ENCODE measurements around the gene LHX5.
"Not testable (repeated sequence)": the region's sequence is repeated elsewhere in the genome, so short reads cannot be mapped to it uniquely, and the experiment has no call there.

The LHX5 gene

DNA sequence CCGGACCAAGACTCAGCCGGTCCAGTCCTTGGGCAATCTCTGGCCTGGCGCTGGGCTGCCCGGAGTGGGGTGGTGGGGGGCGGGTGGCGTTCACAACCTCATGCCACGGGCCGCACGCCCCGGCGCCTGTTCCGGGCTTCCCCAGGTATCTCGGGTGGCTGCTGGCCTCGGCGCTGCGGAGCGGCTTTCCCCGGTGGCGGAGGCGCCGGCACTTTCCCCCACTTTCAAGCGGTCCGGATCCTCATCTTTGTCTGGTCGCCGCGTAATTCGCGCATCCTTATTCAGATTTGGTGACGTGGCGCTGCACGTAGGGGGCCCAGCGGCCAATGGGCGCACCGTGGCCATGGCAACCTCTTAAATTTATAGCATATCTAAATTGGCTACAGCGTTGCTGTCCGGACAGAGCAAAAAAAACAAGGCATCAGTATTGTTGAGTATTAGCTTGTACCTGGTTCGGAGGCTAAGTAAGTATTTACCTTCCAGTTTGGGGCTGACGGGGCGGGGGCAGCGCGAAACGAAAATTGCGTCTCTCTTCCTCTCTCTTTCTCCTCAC is at the start of gene LHX5:
Gene LHX5 (minus strand): TSS at position 253 of the 553 bp plus-strand sequence. CDS start 373 bp downstream, outside the sequence.
- DNase-seq, result no peak

DNA sequence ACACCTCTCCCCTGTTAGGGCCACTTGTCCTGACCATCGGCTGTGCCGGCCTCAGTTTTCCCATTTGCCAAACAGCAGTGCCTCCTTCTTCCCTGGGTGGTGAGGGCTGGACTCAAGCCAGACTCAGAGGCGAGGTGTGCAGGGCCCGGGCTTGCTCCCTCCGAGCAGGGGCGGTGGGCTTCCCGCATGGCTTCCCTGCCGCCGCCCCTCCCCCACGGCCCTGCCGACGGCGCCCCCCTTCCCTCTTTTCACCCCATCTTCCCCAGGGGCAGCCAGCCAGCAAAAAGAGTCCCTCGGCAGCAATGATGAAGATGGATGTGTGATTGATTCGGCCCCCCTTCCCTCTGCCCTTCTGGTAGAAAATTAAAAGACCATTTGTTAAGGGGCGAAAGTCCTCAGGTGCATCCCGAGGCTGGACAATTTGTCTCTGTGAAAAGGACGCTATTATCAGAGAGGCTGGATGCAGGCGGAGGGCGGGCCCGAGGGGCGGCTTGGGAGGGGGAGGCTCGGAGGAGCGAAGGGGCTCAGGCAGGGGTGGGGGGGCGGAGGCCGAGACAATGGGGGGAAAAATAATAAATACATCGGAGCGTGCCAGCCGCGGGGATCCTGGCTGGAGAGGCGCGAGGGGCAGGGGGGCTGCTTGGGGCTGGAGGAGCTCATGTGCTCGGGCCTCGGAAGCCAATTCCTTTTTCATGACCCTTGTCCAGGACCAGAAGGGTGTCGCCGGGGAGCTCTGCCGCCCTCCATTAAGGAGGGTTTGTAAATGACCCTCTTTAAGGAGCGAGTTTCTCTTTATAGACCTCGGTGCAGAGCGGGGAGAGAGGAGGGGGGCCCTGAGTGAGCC is 48.0 kb upstream of the LHX5 start:
- no peak for DNase-seq

DNA sequence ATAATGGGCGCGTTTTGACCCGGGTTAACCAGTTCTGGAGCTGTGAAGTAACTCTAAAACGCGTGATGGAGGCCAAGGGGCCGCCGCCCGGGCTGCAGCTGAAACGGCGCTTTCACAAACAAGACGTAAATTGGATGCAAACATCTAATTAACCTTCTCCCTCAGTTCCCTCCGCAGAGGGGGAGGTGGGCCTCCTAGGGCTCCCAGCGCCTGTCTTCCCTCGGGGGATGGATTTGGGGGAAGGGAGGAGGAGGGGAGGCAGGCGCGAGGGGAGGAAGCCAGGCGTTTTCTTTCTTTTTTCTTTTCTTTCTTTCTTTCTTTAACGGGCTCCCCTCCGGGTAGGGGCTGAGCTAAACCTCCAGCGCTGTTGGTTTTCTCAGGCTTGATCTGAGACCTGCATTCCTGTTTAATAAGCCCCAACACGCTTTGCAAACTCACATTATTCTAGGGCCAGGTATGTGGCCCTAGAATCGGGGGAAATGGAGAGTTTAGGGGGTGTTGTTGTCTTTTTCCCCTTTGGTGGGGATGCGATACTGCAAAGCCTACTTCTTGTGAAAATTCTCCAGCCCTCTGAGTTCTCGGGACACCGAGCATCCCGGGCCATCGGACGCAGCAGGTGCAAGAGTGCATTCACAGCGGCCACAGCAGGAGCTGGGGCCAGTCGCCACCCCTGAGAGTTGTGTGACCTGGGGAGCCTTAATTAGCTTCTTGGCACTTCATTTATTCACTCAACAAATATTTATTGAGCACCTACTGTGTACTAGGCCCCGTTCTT is 43.6 kb upstream of the LHX5 start:
- no peak for DNase-seq

DNA sequence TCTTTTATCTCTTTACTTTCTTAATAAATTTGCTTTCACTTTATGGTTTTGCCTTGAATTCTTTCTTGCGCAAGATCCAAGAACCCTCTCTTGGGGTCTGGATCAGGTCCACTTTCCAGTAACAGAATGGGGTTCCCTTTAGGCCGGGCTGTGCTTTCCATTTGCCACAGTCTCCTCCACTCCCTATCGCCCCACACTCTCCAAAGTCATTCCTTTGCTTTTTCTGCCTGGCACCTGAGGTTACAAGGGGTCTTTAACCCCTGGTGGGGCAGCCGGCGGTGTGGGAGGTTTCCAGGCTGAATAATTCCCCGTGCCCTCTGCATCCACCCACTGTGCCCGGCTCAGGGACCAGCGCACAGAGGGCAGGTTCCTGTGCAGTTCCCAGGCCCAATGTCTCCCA is 42.9 kb upstream of the LHX5 start:
- no peak for DNase-seq

DNA sequence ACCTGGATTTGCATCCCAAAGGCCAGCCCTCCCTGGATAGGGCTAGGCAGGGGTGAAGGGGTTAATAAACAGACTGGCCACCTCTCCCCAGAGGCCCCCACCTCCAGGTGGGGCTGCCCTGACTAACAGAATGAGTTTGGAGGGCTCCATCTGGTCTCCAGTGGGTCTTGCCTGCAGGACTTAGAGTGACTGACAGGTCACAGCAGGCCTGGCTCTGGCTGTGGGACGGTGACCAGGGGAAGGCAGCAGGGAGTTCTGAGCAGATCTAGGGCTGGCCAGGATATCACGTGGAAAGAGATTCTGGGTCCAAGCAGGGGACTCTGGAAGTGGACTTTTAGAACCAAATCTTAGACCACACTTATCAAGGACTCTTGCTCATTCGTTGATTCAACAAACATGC is 40.9 kb upstream of the LHX5 start:
- no peak for DNase-seq

DNA sequence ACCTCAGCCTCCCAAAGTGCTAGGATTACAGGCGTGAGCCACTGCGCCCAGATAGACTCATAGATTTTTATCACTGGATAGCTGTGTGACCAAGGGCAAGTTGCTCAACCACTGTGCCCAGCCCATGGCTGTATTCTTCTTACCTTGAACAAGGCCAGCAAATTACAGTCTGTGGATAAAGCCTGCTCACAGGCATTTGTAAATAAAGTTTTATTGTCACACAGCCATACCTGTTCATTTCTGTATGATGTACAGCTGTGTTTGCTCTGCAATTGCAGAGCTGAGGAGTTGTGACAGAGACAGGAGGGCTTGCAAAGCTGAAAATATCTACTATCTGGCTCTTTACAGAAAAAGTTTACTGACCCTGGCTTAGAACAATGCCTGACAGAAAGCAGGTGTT is 35.2 kb upstream of the LHX5 start:
- DNase-seq, result no peak

DNA sequence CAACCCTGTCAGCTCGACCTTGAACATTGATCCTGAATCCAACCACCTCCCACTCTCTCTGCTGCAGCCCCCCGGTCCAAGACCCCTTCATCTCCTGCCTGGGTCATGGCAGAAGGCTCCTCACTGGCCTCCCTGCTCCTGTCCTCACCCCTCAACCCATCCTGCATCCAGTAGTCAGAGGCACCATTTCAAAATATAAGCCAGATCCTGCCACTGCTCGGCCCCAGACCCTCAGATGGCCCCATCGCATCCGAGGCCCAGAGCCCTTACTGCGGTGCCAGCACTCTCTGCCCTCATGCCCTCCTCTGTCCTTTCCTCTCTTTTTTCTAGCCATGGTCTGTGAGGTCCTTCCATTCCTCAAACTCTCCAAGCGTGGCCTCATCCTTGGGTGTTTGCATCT is 34.3 kb upstream of the LHX5 start:
- no peak for DNase-seq

DNA sequence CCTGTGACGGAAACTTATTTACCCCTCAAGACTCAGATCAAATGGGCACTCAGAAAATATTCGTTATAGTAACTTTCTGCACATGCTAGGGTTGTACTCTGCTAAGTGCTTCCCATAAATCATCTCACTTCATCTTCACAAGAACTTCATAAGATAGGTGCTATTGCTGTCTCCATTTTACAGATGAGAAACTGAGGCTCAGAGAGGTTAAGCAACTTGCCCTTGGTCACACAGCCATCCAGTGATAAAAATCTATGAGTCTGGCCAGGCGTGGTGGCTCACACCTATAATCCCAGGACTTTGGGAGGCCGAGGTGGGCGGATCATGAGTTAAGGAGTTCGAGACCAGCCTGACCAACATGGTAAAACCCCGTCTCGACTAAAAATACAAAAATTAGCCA is 33.2 kb upstream of the LHX5 start:
- DNase-seq, result no peak

DNA sequence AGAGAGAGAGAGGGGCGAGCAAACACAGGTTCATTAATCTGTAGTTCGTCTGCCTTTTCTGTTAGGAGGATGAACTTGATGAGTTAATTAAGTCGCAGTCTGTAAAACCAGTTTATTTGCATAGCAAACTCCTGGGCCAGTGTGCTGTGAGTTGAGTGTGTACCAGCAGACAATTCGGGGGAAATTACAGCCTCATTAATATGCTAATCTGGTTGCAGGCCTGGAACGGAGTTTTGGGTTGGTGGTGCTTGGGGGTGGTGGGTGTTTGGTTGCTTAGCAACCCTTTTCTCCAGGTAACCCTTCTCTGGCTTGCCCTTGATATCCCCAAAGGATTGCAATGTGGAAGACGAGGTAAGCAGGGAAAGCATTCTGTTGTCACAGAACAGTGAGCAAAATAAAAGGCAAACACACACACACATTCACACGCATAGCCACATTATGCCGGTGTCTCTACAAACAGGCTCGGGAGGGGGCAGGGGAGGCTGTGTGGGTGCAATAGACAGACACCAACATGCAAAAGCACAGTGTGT is 29.2 kb upstream of the LHX5 start:
- DNase-seq, result no peak

DNA sequence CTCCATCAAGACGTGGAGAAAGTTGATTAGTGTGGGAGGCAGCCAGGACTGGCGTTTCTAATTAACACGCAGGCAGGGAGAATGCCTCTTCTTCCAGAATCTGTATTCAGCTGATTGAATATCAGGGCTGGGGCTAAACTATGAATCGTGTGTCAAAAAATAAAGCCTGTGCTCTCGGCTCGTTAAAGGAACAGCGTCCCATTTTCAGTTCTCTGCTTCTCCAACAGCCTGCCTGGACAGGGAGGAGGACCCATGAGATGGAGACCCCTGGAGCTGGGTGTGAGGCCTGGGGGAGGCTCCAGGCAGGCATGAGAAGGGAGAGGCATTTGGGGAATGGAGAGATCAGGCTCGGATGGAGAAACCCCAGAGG is 28.6 kb upstream of the LHX5 start:
- no peak for DNase-seq

DNA sequence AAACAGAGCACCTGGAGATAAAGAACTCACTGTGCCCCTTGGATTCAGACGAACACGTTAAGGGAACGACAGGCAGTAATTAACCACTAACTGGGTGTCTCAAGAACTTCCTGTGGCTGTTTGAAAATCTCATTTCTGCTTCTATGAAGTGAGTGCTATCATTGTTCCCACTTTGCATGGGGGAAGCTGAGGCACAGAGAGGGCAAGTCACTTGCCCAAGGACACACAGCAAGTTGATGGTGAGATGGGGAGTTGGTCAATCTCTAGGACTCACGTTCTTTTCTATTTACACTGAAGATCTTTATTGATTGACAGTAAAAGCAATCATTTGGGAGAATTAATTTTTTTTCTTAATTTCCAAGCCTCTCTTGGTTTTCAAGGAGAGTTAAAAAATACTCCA is 26.8 kb upstream of the LHX5 start:
- no peak for DNase-seq

DNA sequence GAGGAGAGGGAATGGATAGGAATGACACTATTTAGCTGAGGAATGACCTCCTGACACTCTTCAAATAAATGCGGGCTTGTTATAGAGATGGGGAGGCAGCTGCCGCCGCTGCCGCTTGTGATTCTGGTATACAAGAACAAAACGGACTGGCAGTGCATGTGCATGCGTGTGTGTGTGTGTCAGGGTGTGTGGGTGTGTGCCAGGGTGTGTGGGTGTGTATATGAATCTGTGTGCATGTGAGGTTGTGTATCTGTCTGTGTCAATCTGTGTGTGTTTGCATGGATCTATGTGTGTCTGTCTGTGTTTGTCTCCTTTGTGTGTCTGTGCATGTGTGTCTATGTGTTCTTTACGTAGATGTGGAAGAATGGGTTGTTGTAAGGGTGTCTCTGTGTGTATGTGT is 26.0 kb upstream of the LHX5 start:
- DNase-seq, result no peak

DNA sequence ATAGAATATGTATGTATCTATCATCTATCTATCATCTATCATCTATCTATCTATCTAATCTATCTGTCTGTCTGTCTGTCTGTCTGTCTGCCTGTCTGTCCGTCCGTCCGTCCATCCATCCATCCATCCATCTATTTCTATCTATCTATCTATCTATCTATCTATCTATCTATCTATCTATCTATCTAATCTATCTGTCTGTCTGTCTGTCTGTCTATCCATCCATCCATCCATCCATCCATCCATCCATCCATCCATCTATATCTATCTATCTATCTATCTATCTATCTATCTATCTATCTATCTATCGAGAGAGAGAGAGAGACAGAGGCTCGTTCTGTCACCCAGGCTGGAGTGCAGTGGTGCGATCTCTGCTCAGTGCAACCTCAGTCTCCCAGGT is 24.3 kb upstream of the LHX5 start:
- DNase-seq, result not testable (repeated sequence)

DNA sequence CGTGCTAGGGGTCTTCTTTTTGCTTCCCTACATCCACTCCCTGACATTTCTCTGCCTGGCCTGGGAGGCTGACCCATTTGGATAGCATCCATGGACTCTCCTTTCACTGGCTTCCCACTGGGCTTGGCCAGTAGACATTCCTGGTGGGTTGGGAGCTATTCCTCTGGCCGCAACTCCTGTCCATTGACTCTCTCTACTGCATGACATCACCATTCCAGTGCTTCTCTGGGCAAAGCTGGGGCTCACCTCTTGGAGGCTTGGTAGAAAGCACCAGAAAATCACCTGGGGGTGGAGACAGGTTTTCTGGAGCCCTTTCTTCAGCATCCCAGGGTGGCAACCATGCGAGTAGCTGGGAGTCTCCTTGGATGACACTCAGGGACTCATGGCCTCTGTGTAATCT is 16.7 kb upstream of the LHX5 start:
- DNase-seq, result no peak

DNA sequence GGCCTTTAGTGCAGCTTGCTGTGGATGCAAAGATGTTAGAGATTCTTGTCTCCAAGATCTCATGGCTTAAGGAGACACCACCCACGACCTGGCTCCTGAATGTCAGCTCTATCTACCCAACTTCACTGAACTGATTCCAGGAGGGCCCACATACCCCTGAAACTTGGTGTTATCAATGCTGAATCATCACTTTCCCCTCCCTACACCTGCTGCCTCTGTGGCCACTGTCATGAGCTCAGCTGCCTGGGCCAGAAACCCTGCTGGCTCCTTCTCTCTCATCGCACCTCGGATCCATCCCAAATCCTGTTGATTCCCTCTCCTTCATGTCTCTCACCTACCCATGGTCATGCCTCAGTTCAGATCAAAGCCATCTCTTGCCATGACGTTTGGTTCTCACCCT is 15.1 kb upstream of the LHX5 start:
- DNase-seq, result no peak

DNA sequence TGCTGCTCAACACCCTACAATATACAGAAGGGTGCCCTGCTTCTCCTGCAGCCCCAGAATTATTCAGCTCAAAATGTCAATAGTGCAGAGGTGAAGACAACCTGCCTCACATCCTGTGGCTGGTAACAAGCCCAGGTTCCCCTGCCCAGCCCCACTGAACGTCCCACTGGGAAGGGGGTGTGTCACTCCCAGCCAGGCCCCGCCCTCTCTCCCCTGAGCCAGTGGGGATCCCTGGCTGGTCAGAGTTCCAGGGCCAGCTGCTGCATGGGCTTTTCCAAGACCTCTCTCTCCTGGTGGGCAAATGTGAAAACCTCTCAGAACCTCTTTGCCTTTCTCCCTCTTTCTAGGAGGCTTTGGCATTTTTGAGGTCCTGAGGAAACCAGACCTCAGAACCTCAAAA is 13.7 kb upstream of the LHX5 start:
- no peak for DNase-seq

DNA sequence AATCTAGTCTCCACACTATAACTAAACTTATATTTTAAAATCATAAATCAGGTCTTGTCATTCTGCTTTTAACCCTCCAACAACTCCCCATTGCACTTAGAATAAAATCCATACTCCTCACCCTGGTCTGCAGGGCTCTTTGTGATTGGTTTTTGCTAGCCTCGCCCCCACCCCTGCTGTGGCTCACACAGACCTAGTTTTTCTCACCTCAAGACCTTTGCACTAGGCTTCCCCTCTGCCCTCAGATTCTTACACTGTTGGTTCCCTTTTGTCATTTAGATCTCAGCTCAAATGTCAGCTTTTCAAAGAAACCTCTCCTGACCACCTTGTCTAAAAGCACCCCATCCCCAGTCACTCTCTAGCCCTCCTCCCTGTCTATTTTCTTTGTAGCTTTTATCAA is 10.7 kb upstream of the LHX5 start:
- DNase-seq, result no peak

DNA sequence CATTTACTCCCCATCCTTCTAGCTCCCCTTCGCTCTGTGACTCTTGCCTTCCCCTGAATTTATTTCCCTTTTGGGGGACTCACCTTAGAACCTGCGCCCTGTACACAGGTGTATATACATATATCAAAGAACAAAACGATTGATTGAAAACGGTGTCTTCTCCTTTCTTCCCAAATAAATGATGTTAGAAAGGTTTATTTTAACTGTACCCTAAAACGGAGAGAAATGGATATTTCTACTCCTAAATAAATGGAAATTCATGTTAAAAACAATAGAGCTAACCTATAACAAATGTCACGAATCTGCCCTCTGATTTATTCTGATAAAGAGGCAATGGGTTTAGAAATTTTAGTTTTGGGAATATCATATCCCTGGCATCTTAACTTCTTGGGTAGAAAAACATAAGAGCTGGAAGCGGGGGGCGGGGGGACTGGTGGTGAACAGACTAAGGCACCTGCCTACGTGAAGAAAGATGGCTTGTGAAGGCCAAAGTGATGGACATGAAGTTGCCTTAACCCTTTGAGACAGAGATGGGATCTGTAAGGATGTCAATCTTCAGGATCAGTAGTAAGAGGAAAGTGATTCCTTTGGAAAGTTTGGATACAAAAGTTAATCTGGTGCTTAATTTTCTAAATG is 8.8 kb upstream of the LHX5 start:
- DNase-seq, result no peak

DNA sequence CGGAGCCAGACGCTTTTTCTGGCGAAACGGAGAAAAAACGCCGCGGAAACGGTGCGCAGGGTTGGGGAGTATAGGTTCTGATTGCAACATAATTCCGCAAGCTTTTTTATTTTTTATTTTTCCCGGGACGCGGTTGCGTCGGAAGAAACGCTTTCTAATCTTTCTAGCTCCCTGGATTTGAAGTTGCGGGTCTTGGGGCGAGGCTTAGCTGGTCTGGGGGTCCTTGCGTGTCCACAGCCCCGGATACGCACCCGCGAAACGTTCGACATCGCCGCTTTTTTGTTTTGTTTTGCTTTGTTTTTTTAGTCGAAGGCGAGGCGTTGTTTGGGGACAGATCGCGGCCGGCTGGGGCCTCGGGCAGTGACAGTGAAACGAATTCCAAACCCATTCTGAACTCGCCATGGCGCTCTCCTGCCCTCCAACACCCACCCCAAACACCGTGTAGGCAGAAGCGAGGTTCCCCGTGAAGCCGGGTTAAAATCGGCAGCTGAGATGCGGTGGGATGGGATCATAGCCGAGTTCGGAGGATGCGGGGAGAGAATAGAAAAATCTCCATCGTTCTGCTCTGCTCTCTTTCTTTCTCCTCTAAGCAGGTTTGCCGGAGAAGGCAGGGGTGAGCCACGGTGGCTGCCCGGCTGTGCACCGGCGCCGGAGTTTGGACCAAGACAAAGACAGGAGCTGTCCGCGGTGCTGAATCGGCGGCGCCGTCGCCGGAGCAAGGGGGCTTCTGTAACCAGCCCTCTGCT is 8.1 kb upstream of the LHX5 start:
- DNase-seq, result peak; percentile 22

DNA sequence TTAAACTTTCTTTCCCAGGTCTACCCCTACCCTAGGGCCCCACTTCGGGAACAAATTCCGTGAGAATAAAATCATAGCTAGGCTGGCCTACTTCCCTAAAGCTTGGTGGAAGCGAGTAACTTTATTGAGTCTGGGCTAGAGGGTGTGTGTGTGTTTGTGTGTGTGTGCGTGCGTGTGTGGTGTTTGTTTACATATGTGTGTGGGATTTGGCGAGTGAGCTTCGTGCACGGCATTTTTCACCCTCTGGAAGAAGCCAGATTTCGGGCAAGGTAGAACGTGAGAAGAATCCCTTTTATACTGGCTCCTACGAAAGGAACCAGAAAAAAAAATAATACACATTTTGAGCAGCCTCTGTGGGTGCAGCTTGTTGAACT is 7.5 kb upstream of the LHX5 start:
- no peak for DNase-seq

DNA sequence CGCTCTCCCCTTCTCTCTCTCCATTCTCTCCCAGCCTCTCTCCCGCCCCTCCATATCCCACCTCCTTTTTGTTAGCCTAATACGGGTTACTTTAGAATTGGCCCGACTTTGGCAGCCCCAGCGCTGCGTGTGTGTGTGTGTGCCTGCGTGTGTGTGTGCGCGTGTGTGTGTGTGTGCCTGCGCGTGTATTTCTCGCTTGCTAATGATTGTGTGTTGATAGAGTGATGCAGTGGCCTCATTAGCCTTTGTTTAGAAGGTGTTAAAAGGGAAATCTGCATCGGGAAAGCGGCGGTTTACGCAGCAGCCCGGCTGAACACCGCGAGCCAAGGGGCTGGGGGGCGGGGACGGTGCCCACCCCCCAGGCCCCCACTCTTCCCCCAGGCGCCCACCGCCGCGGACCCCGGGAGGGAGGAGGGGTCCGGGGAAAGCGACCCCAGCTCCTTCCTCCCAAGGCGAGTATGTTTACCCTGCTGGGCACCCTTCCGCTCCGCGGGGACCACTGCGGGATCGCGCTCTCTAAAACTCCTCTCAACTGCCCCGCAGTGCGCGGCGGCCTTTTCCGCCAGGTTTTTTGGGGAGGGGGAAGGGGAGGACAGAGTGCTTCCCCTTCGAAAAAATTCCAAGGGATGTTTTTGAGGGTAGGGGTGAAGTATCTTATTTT is 6.8 kb upstream of the LHX5 start:
- DNase-seq, result no peak

DNA sequence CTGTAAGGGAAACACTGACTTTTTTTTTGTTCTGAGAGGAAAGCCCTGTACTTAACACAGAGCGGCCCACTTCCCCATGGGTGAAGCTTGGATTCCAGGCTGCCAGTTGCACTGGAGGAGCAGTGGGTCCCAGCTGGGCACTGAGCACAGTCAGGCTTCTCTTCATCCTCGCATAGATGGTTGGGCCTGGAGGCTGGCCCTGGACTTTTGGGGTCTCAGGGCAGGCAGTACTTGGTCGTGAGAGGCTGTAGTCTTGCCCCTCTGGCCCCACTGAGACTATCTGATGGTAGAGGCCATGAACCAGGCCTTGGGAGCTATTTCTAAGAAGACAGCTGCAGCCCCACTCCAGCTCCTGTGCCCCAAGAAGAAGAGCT is 6.2 kb upstream of the LHX5 start:
- no peak for DNase-seq

Measured in hematopoietic multipotent progenitor cell treated with erythropoietin and hydrocortisone succinate and interleukin-3 and kit ligand, for 8 days (in vitro differentiated cells).